Measurements from ENCODE around the gene YKT6.

DNA sequence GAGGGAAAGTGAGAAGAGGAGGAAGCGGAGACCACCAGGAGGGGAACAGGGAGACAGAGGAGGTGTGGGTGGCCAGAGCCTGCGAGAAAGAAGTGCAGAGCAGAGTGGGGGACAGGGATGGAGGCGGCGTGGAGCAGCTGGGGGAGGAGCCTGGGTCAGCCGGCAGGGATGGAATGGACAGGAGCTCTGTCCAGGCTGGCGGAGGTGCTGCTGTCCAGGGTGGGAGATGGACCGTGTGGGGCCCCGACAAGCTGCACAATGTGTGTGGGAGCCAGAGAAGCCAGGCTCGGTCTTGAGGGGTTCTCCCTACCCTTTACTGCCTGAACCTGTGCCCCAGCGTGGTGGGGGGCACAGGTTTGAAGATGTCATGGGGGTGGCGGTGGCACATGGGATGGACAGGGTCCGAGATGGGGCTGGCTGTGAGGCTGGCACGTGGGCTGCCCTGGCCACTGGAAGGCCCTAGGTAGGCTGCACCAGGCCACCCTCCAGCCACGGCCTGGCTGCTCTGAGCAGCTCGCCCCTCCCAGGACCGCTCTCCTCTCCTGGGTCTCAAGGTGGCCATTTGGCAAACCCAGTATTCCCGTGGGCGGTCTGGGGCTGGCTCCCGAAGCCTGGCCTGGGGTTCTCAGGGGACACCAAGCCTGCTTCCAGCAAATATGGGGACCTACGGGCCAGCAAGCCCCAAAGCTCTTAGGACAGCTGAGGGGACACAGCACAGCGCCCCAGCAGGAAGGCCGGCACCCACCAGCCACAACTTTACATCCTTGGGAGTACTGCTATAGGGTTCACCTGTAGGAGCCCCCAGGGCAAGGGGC, 32.3 kb downstream of the YKT6 start:
- TF ChIP-seq EZH2phosphoT487 (IDR thresholded peaks at IDR 0.05; ENCODE audit: borderline replicate concordance) (no peak), CTCF (conservative IDR thresholded peaks at IDR 0.05; ENCODE audit: low read length) (no peak)
